HG03575 (cell line): Measurements from ENCODE around the gene BCL6.
"Not testable (repeated sequence)": the region's sequence is repeated elsewhere in the genome, so short reads cannot be mapped to it uniquely, and the experiment has no call there.

ENCODE experiments used
- ATAC-seq: cut with Tn5 transposase; IDR thresholded peaks from one replicate; pipeline ENCODE4 v1.9.1; 2021; ENCODE audit not compliant: unreplicated experiment, insufficient number of reproducible peaks, low FRiP score; ENCODE audit errors: extremely low read depth

BCL6 gene

DNA sequence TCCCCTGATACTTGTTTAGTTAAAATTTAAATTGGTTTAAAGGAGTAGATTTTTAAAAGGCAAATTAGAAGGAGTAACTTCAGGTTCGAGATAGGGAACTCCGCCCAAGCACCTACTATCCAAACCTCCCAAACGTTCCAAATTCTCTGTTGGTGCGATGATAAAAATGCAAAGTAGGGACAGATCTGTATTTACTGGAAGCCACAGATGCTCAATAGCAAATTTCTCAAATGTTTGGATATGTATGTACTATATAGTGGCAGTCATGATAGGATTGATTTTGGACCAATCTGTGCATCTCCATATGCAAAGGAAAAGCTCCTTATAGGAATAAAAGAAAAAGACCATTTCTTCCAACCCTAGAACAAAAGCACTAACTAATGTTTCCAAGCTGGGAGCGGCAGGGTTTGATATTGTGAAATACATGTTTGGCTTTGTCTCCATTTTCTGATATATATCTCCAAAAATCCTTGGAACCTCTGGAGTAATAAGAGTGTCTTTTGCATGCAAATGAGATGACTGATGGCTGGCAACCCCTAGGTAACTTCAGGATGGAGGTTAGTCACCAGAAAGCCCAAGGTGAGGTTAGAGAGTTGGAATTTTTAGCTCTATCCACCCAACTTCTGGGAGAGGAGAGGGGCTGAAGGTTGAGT lies 58.5 kb downstream of the BCL6 start:
- ATAC-seq = no peak

DNA sequence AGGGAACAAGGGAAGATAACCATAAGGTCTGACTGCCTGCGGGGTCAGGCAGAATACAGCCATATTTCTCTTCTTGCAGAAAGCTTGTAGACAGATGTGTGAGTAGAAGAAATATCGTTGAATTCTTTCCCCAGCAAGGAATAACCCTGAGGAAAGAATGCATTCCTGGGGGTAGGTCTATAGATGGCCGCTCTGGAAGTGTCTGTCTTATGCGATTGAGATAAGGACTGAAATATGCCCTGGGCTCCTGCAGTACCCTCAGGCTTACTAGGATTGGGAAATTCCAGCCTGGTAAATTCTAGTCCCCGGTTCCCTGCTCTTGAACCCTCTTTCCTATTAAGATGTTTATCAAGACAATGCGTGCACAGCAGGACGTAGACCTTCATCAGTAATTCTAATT lies 59.3 kb downstream of the BCL6 start:
- no peak for ATAC-seq

DNA sequence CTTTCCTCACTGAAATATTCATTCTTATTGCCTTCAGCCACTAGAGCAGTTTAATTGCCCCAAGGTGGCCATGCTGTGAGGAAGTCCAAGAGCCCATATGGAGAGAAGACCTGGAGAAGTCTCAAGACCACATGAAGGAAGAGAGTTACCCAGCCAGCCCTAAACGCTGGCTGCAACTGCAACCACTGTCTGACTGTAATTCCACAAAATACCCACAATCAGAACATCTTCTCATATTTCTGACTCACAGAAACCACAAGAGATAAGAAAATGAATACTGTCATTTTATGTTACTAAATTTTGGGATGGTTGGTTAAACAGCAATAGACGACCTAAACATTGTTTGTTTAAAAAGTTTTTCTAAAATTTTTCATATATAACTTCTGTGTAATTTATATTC lies 60.4 kb downstream of the BCL6 start:
- ATAC-seq = no peak

DNA sequence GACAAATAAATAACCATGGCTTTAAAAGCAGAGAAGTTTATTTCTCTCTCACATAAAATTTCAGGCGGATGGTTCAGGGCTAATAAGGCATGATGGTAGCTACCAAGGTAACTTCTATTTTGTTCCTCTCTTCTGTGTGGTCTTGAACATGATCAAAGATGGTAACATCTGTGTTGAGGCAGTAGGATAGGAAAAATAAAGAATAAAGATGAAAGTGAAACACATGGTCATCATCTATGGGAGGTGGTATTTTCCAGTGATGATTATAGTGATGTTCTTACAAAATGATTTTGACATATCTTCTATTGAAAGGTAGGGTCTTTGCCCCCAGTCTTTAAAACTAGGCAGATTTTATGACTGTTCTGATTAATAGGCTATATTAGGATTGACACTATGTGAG lies 60.8 kb downstream of the BCL6 start:
- ATAC-seq = no peak

DNA sequence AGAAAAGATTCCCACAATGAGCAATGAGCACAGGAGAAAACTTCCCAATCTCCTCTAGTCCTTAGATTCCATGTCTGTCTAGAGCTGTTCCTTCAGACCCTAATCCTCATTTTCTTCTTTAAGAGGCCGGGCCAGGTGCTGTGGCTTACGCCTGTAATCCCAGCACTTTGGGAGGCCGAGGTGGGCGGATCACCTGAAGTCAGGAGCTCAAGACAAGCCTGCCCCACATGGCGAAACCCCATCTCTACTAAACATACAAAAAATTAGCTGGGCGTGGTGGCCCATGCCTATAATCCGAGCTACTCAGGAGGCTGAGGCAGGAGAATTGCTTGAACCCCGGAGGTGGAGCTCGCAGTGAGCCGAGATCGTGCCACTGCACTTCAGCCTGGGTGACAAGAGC lies 63.5 kb downstream of the BCL6 start:
- not testable (repeated sequence) for ATAC-seq

DNA sequence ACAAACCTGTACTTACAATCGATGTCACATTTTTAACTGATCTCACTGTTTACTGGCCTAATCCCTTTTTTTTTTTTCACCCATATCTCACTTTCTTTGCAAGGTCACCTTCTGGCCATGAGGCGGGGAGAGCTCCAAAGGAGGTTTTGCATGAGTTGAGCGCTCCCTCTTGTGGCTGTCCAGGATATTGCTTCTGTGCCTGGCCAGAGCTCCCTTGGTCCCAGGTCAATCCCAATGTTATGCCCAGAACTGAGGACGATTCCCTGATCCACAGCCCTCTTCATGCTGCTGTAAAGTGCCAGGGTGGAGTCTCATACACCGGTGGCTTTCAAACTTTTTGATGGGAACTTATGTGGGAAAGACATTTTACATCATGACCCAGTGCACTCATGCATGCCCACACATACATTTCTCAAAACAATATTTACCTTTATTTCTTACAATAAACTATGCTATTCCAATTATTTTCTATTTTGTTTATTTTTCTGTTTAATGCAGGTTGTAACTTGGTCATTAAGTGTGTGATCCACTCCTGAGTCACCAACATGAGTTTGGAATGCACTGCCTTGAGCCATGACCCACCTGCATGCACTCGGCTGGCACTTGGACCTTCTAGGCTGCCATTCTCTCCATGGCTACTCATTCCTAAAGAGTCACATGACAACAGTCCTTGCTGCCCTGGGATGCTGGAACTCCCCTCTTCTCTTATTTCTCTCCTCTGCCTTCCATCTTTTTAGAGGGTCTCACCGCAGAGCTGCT lies 65.5 kb downstream of the BCL6 start:
- ATAC-seq = no peak

DNA sequence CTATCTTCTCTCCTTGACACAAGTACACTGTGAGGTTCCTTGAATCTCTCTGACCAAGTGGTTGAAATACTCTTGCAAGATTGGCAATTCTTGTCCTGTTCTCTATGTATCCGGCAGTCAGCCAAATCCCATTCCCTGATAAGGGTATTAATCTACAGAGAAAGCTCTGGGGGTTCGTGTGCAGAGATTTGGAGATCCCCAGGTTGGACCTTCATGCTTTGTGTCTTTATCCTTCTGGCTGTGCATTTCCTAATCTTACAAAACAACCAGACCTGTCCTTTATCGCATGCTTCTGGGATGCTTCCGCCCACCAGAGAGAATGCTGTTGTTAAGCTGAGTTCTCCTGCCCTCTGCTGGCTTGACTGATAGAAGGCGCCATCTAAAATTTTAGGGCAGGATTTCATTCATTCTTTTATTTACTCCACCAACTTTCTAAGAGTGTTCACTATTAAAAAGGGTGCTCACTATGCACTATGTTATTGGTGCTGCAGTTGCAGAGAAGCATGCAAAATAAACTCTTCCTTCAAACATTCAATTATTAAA lies 66.5 kb downstream of the BCL6 start:
- ATAC-seq = no peak

DNA sequence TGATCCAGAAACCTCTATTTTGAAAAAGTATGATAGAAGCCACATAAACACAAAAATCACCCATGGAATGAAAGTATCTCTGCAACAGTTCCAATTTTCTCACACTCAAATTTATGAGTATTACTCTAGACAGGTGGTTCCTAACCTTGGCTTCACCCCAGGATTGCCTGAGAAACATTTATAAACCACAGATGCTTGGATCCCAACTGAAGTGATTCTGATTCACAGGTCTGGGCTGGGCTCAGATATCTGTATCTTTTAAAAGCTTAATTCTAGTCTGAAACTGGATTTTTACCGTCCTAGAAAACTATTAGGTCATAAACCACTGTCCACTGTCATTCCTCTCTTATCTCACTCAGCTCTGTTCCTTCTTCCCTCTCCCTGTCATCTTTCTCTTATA lies 67.7 kb downstream of the BCL6 start:
- no peak for ATAC-seq

DNA sequence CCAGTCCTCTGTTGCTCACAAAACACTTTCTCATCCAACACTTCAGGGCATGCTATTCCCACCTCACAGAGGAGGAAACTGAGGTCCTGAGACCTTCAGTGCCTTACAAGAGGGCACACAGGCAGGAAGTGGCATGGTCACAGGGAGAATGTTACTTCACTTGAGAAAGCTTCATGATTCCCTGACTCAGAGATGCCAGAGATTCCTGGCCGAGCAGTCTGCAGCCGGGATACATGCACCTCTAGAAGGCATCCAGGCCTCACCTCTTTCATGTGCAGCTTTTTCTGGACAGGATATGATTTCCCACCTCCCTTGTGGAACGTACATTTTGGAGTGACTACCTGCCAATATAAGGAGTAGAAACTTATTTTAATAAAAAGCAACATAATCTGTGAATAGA lies 72.3 kb downstream of the BCL6 start:
- no peak for ATAC-seq
